Measurements from ENCODE around the gene LCNL1. TPM values are rescaled to one million over a fixed set of nuclear protein-coding genes. Genes with fewer than 3 reads are reported as not detected.

Gene LCNL1
- total and polyA plus RNA-seq, 4 experiments from 2014 or later, result 0.14 to 0.17 TPM; not detected in 2

DNA sequence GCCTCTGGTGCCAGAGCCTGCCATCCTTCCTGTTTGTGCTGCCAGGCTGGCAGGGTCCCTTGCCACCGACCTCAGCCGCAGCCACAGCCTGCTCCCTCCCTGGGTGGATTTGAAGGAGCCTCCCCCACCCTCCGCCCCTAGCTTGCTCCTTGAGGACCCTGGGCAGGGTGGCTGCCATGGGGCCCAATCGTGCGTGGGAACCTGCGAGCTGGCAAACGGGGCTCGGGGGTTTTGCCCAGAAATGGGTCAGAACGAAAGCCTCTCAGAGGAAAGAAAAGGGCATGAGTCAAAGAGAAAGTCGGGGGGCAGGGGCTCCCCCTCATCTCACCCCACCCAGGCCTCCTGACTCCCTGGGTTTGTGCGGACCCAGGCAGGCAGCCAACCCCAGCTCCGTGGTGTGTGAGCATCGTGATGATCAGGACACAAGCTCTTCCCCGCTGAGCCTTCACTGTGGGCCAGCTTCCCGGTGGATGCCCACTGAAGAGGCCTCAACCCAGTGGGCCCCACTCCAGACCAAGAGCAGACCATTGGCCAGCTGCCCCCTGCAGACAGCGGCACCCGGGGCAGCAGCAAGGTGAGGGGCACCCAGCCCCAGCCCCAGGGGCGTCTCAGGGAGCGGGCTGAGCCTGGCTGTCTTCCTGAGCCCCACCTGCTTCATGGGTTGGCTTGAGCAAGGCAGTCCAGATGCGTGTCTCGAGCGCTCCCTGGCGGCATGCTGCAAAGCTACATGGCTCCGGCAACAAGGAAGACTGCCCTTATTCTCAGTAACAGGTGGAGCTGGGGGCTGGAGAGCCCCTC lies 52.1 kb downstream of the LCNL1 start:
- Histone ChIP-seq H3K4me1 (ENCODE audit: insufficient read depth, low read length) (peaks cover 52% of the 10 kb centered on the region), H3K4me3 (ENCODE audit: low read length in 2 of 2) (peak overlapping the region; percentile 34 to 42), H3K27me3 (ENCODE audit: insufficient read depth, low read length) (no peaks in the 10 kb centered on the region), H3K36me3 (ENCODE audit: insufficient read depth, low read length) (no peaks in the 10 kb centered on the region), H3K27ac (ENCODE audit: low read depth, low read length) (peak overlapping the region; percentile 60), H3K9me3 (ENCODE audit: control insufficient read depth in 1 of 2, low read length in 2 of 2) (no peaks in the 10 kb centered on the region)
- peaks cover 20 to 47% (median 33%) of the 10 kb centered on the region in 4 donors for H3K4me1 Mint-ChIP-seq
- no peaks in the 10 kb centered on the region for H3K9me3 Mint-ChIP-seq
- peak overlapping the region; percentile 73 to 85 (median 80) for H3K4me3 Mint-ChIP-seq
- H3K27me3 Mint-ChIP-seq, result no peaks in the 10 kb centered on the region
- ChIA-PET CTCF (ENCODE audit: partially characterized antibody) (interaction anchor here (0.6 to 4.3 kb wide), 46 partner anchors 9 to 275 kb away, joined by 3 to 84 read pairs (median 6); partner anchors contain the start of genes AJM1, C8G, CLIC3 and FBXW5), POLR2A (ENCODE audit: partially characterized antibody) (interaction anchor here (0.6 to 2.6 kb wide), 34 partner anchors 9 to 247 kb away, joined by 3 to 25 read pairs (median 6); partner anchors contain the start of genes AJM1, ANAPC2, CLIC3 and EDF1)
- peaks cover 0 to 5% of the 10 kb centered on the region in 2 donors for H3K36me3 Mint-ChIP-seq
- intact Hi-C loops (cut with micrococcal nuclease), result loop anchor here (1.0 kb wide), 3 partner anchors 86 to 248 kb away; partner anchors contain the start of gene AJM1
- peak; percentile 85 to 87 (median 85) for DNase-seq
- peak overlapping the region; percentile 69 to 91 (median 84) for H3K27ac Mint-ChIP-seq

Other genes starting within 250 kb of the LCNL1 start
Only the 30 nearest of the 38 such genes appear.
- gene LCN15, start 218.5 kb upstream of the LCNL1 start, total RNA-seq, result not detected
- not detected for gene LCN15, start 218.5 kb upstream of the LCNL1 start, polyA plus RNA-seq
- 10 to 100 TPM; 51.1 to 53.4 TPM for gene TMEM141, start 191.6 kb upstream of the LCNL1 start, total RNA-seq
- gene TMEM141, start 191.6 kb upstream of the LCNL1 start, polyA plus RNA-seq, result 10 to 100 TPM; 34.3 to 38.4 TPM
- 1 to 10 TPM; 2.3 to 2.5 TPM for gene CCDC183, start 186.7 kb upstream of the LCNL1 start, total RNA-seq
- under 1 TPM; 0.64 to 0.90 TPM for gene CCDC183, start 186.7 kb upstream of the LCNL1 start, polyA plus RNA-seq
- gene RABL6, start 175.0 kb upstream of the LCNL1 start, total RNA-seq, result 10 to 100 TPM; 65.1 to 70.9 TPM
- gene RABL6, start 175.0 kb upstream of the LCNL1 start, polyA plus RNA-seq, result 10 to 100 TPM in 1 of 2 donors, 1 to 10 TPM in 1; 5.1 to 18.2 TPM
- gene AJM1, start 140.5 kb upstream of the LCNL1 start, total RNA-seq, result 1 to 10 TPM; 2.4 to 2.8 TPM
- under 1 TPM in 1 of 2 donors, not detected in 1; 0.05 TPM for gene AJM1, start 140.5 kb upstream of the LCNL1 start, polyA plus RNA-seq
- gene PHPT1, start 133.6 kb upstream of the LCNL1 start, total RNA-seq, result 10 to 100 TPM; 41.3 to 42.6 TPM
- 10 to 100 TPM; 88.4 to 94.0 TPM for gene PHPT1, start 133.6 kb upstream of the LCNL1 start, polyA plus RNA-seq
- 10 to 100 TPM in 1 of 2 experiments, 1 to 10 TPM in 1; 9.3 to 11.7 TPM for gene MAMDC4, start 130.6 kb upstream of the LCNL1 start, total RNA-seq
- not detected for gene MAMDC4, start 130.6 kb upstream of the LCNL1 start, polyA plus RNA-seq
- 100 to 1,000 TPM; 284 to 298 TPM for gene EDF1, start 116.7 kb upstream of the LCNL1 start, total RNA-seq
- gene EDF1, start 116.7 kb upstream of the LCNL1 start, polyA plus RNA-seq, result 100 to 1,000 TPM; 273 to 357 TPM
- gene TRAF2, start 96.5 kb upstream of the LCNL1 start, total RNA-seq, result 10 to 100 TPM; 40.2 to 43.2 TPM
- 10 to 100 TPM; 11.1 to 25.2 TPM for gene TRAF2, start 96.5 kb upstream of the LCNL1 start, polyA plus RNA-seq
- gene FBXW5, start 38.3 kb upstream of the LCNL1 start, total RNA-seq, result 100 to 1,000 TPM; 122 to 123 TPM
- 100 to 1,000 TPM in 1 of 2 donors, 10 to 100 TPM in 1; 98.6 to 160 TPM for gene FBXW5, start 38.3 kb upstream of the LCNL1 start, polyA plus RNA-seq
- 1 to 10 TPM; 2.2 TPM for gene C8G, start 37.8 kb upstream of the LCNL1 start, total RNA-seq
- under 1 TPM in 1 of 2 donors, not detected in 1; 0.60 TPM for gene C8G, start 37.8 kb upstream of the LCNL1 start, polyA plus RNA-seq
- 1 to 10 TPM in 1 of 2 experiments, under 1 TPM in 1; 0.72 to 1.4 TPM for gene LCN12, start 30.7 kb upstream of the LCNL1 start, total RNA-seq
- not detected for gene LCN12, start 30.7 kb upstream of the LCNL1 start, polyA plus RNA-seq
- gene PTGDS, start 5.5 kb upstream of the LCNL1 start, total RNA-seq, result 1 to 10 TPM; 4.8 to 5.1 TPM
- 1 to 10 TPM; 1.7 to 3.8 TPM for gene PTGDS, start 5.5 kb upstream of the LCNL1 start, polyA plus RNA-seq
- gene PAXX, start 9.4 kb downstream of the LCNL1 start, total RNA-seq, result 100 to 1,000 TPM in 1 of 2 experiments, 10 to 100 TPM in 1; 94.2 to 101 TPM
- gene PAXX, start 9.4 kb downstream of the LCNL1 start, polyA plus RNA-seq, result 100 to 1,000 TPM in 1 of 2 donors, 10 to 100 TPM in 1; 76.0 to 103 TPM
- gene CLIC3, start 13.6 kb downstream of the LCNL1 start, total RNA-seq, result 1 to 10 TPM; 3.1 to 3.7 TPM
- gene CLIC3, start 13.6 kb downstream of the LCNL1 start, polyA plus RNA-seq, result 1 to 10 TPM; 5.0 to 7.8 TPM
- gene ABCA2, start 45.2 kb downstream of the LCNL1 start, total RNA-seq, result 10 to 100 TPM; 63.8 to 68.6 TPM
- gene ABCA2, start 45.2 kb downstream of the LCNL1 start, polyA plus RNA-seq, result 10 to 100 TPM in 1 of 2 donors, 1 to 10 TPM in 1; 2.6 to 10.8 TPM
- gene FUT7, start 49.1 kb downstream of the LCNL1 start, total RNA-seq, result 1 to 10 TPM; 3.4 to 4.6 TPM
- 10 to 100 TPM; 22.6 to 43.8 TPM for gene FUT7, start 49.1 kb downstream of the LCNL1 start, polyA plus RNA-seq
- 10 to 100 TPM; 20.7 to 21.4 TPM for gene NPDC1, start 63.2 kb downstream of the LCNL1 start, total RNA-seq
- gene NPDC1, start 63.2 kb downstream of the LCNL1 start, polyA plus RNA-seq, result 10 to 100 TPM; 22.8 to 32.2 TPM
- not detected for gene ENTPD2, start 71.1 kb downstream of the LCNL1 start, total RNA-seq
- not detected for gene ENTPD2, start 71.1 kb downstream of the LCNL1 start, polyA plus RNA-seq
- under 1 TPM; 0.09 to 0.11 TPM for gene SAPCD2, start 87.6 kb downstream of the LCNL1 start, total RNA-seq
- under 1 TPM; 0.10 to 0.15 TPM for gene SAPCD2, start 87.6 kb downstream of the LCNL1 start, polyA plus RNA-seq
- gene UAP1L1, start 94.5 kb downstream of the LCNL1 start, total RNA-seq, result 10 to 100 TPM; 10.6 to 12.5 TPM
- gene UAP1L1, start 94.5 kb downstream of the LCNL1 start, polyA plus RNA-seq, result 1 to 10 TPM in 1 of 2 donors, under 1 TPM in 1; 0.81 to 2.9 TPM
- gene MAN1B1, start 104.0 kb downstream of the LCNL1 start, total RNA-seq, result 10 to 100 TPM; 63.3 to 71.0 TPM
- 10 to 100 TPM; 35.4 to 37.5 TPM for gene MAN1B1, start 104.0 kb downstream of the LCNL1 start, polyA plus RNA-seq
- gene DPP7, start 131.7 kb downstream of the LCNL1 start, total RNA-seq, result 100 to 1,000 TPM; 357 to 362 TPM
- gene DPP7, start 131.7 kb downstream of the LCNL1 start, polyA plus RNA-seq, result 100 to 1,000 TPM; 135 to 206 TPM
- gene GRIN1, start 156.2 kb downstream of the LCNL1 start, total RNA-seq, result not detected
- gene GRIN1, start 156.2 kb downstream of the LCNL1 start, polyA plus RNA-seq, result not detected
- gene LRRC26, start 187.1 kb downstream of the LCNL1 start, total RNA-seq, result not detected
- gene LRRC26, start 187.1 kb downstream of the LCNL1 start, polyA plus RNA-seq, result not detected
- gene TMEM210, start 189.1 kb downstream of the LCNL1 start, total RNA-seq, result not detected
- not detected for gene TMEM210, start 189.1 kb downstream of the LCNL1 start, polyA plus RNA-seq
- gene ANAPC2, start 205.6 kb downstream of the LCNL1 start, total RNA-seq, result 100 to 1,000 TPM; 116 to 125 TPM
- 1 to 10 TPM; 3.2 to 5.7 TPM for gene ANAPC2, start 205.6 kb downstream of the LCNL1 start, polyA plus RNA-seq
- gene SSNA1, start 205.7 kb downstream of the LCNL1 start, total RNA-seq, result 10 to 100 TPM; 48.6 to 49.5 TPM
- 100 to 1,000 TPM; 117 to 161 TPM for gene SSNA1, start 205.7 kb downstream of the LCNL1 start, polyA plus RNA-seq
- 1 to 10 TPM; 8.5 to 8.6 TPM for gene TPRN, start 217.7 kb downstream of the LCNL1 start, total RNA-seq
- gene TPRN, start 217.7 kb downstream of the LCNL1 start, polyA plus RNA-seq, result under 1 TPM; 0.27 to 0.45 TPM
- 10 to 100 TPM; 39.5 to 42.9 TPM for gene TMEM203, start 222.7 kb downstream of the LCNL1 start, total RNA-seq
- gene TMEM203, start 222.7 kb downstream of the LCNL1 start, polyA plus RNA-seq, result 100 to 1,000 TPM; 129 to 170 TPM

Measured in CD4-positive, alpha-beta memory T cell (primary cell).